Esophagus squamous epithelium (tissue), 5 donors: ENCODE data around the gene RAP2A. TPM values are rescaled to one million over a fixed set of nuclear protein-coding genes. Genes with fewer than 3 reads are reported as not detected.

Experiments used
- DNase-seq: peaks from one replicate; lab custom pipeline; 2025; lab: John Stamatoyannopoulos, UW
- H3K27ac ChIP-seq, 4 donors: fragments of 200-600 bp; sonication (generic); one replicate each; pipeline ENCODE4 v1.5.1; 2016 to 2019; ENCODE audit warnings: mild to moderate bottlenecking in 1 of 4
- H3K27me3 ChIP-seq, 4 donors: fragments of 200-600 bp; sonication (generic); 1 replicate in 3 of 4; 2 replicates in 1 of 4; pipeline versions ENCODE4 v1.5.1 to v1.6.0; 2017 to 2021; ENCODE audit warnings: antibody characterized with exemption in 1 of 4
- H3K36me3 ChIP-seq, 3 donors: fragments of 200-600 bp; sonication (generic); one replicate each; pipeline ENCODE4 v1.5.1; 2016 to 2019
- H3K4me1 ChIP-seq, 3 donors: fragments of 200-600 bp; sonication (generic); one replicate each; pipeline ENCODE4 v1.5.1; 2017 to 2019
- H3K4me3 ChIP-seq, 4 donors: fragments of 200-600 bp; sonication (generic); 1 replicate in 3 of 4; 2 replicates in 1 of 4; pipeline ENCODE4 v1.5.1; 2016 to 2019; ENCODE audit warnings: mild to moderate bottlenecking in 2 of 4, moderate library complexity in 1 of 4
- H3K9me3 ChIP-seq, 3 donors: fragments of 200-600 bp; sonication (generic); one replicate each; pipeline ENCODE4 v1.5.1; 2016 to 2019
- POLR2A ChIP-seq, 4 donors: fragments of 450-650 bp; IDR thresholded peaks; one replicate each; pipeline ENCODE4 v1.6.1; 2017; ENCODE audit warnings: antibody characterized with exemption in 4 of 4, mild to moderate bottlenecking in 4 of 4, moderate library complexity in 3 of 4
- WGBS, 2 donors: methylation state at CpG; one replicate each; pipeline ENCODE4 v1.1.5; 2018; 5-methylcytosine and 5-hydroxymethylcytosine counted together
- intact Hi-C: fragments of 100-400 bp; cut with DNase I; formaldehyde crosslinking; loops from one replicate; pipeline ENCODE4 v1.15.0; 2022
- total RNA-seq, 4 donors: library from RNA; depleted of rRNA; stranded (reverse); fragments of >200 nt; gene quantifications; one replicate each; pipeline ENCODE4 v1.1.0, GENCODE V29; 2016
- TF ChIP-seq, protein P1 (sequence below), 6 experiments: fragments of 450-650 bp in 4 of 6; fragments of 200-600 bp in 2 of 6; sonication (generic) in 2 of 6; IDR thresholded peaks; one replicate each; pipeline ENCODE4 v1.5.1; 2016 to 2019; ENCODE audit warnings: antibody characterized with exemption in 6 of 6, mild to moderate bottlenecking in 4 of 6, moderate library complexity in 4 of 6
- donor health status: DM: yes; HTN: yes; CAD: no.

Gene RAP2A
- total RNA-seq, 4 donors from 2014 or later: 20.3 to 29.1 (median 26.7) TPM

- intact Hi-C loops: no loop called here
- H3K4me1 ChIP-seq: no peaks in the 10 kb centered on the region
- no peak for DNase-seq
These were observed 68.2 kb downstream of the RAP2A start for GRCh38 chr13:97502181-97502580.

GRCh38 chr13:97502706-97503105 lies 68.7 kb downstream of the RAP2A start:
- intact Hi-C loops: no loop called here
- peak overlapping the region in 1 of 4 donors; percentile 21 for H3K27ac ChIP-seq
- 6% methylated on average over 1 of the region's 1 CpG for WGBS, 2 donors

More at GRCh38 chr13:97502181-97502580, 68.2 kb downstream of the RAP2A start:
- H3K27ac ChIP-seq: peak overlapping the region in 1 of 4 donors; percentile 21
- no peaks in the 10 kb centered on the region for H3K27me3 ChIP-seq
- H3K36me3 ChIP-seq: no peaks in the 10 kb centered on the region
- no peak overlapping the region for H3K4me3 ChIP-seq
- TF ChIP-seq, protein P1, sequence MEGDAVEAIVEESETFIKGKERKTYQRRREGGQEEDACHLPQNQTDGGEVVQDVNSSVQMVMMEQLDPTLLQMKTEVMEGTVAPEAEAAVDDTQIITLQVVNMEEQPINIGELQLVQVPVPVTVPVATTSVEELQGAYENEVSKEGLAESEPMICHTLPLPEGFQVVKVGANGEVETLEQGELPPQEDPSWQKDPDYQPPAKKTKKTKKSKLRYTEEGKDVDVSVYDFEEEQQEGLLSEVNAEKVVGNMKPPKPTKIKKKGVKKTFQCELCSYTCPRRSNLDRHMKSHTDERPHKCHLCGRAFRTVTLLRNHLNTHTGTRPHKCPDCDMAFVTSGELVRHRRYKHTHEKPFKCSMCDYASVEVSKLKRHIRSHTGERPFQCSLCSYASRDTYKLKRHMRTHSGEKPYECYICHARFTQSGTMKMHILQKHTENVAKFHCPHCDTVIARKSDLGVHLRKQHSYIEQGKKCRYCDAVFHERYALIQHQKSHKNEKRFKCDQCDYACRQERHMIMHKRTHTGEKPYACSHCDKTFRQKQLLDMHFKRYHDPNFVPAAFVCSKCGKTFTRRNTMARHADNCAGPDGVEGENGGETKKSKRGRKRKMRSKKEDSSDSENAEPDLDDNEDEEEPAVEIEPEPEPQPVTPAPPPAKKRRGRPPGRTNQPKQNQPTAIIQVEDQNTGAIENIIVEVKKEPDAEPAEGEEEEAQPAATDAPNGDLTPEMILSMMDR (IDR thresholded peaks at IDR 0.05): no peak
- TF ChIP-seq POLR2A (IDR thresholded peaks at IDR 0.05): no peak
- H3K9me3 ChIP-seq: no peaks in the 10 kb centered on the region
- WGBS, 2 donors: 14 to 49% methylated on average over 1 to 4 of the region's 4 CpGs

GRCh38 chr13:97505017-97505416 lies 71.0 kb downstream of the RAP2A start:
- Histone ChIP-seq H3K4me1 (no peaks in the 10 kb centered on the region), H3K27ac (no peak overlapping the region), H3K9me3 (peaks cover 0 to under 1% (median 0%) of the 10 kb centered on the region in 3 donors), H3K27me3 (no peaks in the 10 kb centered on the region), H3K36me3 (no peaks in the 10 kb centered on the region), H3K4me3 (no peak overlapping the region)
- 58 to 86% methylated on average over 1 of the region's 1 CpG for WGBS, 2 donors
- intact Hi-C loops: no loop called here
- DNase-seq: no peak
- TF ChIP-seq POLR2A (IDR thresholded peaks at IDR 0.05): no peak
- TF ChIP-seq, protein P1 (IDR thresholded peaks at IDR 0.05): no peak

More at GRCh38 chr13:97502706-97503105, 68.7 kb downstream of the RAP2A start:
- DNase-seq: no peak
- Histone ChIP-seq H3K4me1 (no peaks in the 10 kb centered on the region), H3K36me3 (no peaks in the 10 kb centered on the region), H3K9me3 (no peaks in the 10 kb centered on the region), H3K27me3 (no peaks in the 10 kb centered on the region), H3K4me3 (no peak overlapping the region)
- TF ChIP-seq, protein P1 (IDR thresholded peaks at IDR 0.05): no peak
- no peak for TF ChIP-seq POLR2A (IDR thresholded peaks at IDR 0.05)

GRCh38 chr13:97506511-97506910 lies 72.5 kb downstream of the RAP2A start:
- Histone ChIP-seq H3K9me3 (peaks cover 0 to 6% (median 0%) of the 10 kb centered on the region in 3 donors), H3K27me3 (no peaks in the 10 kb centered on the region), H3K4me3 (no peak overlapping the region), H3K27ac (no peak overlapping the region), H3K36me3 (no peaks in the 10 kb centered on the region), H3K4me1 (no peaks in the 10 kb centered on the region)
- intact Hi-C loops: no loop called here
- WGBS, 2 donors: 50 to 58% methylated on average over 4 of the region's 4 CpGs
- DNase-seq: no peak
- TF ChIP-seq, protein P1 (IDR thresholded peaks at IDR 0.05): no peak
- no peak for TF ChIP-seq POLR2A (IDR thresholded peaks at IDR 0.05)

DNA sequence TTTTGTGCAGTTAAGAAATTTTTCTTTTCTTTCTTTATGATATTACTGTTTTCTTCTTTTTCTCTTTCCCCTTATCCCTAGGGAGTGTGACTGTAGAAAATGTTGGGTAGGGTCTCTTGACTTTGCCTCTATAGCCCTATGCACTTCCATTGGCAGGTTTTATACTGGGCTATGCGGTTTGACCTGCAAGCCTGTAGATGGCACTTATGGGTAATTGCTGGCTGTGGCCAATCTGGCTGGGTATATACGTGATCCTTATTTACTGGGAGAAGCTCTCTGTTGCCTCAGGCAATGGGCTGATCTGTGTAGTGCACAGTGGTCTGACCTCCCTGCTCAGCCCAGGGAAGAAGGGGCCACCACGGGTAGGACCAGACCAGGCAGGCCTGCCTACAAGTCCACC lies 78.8 kb downstream of the RAP2A start:
- intact Hi-C loops: no loop called here
- H3K36me3 ChIP-seq: no peaks in the 10 kb centered on the region
- peaks cover 0 to 6% (median 0%) of the 10 kb centered on the region in 3 donors for H3K9me3 ChIP-seq
- H3K27me3 ChIP-seq: no peaks in the 10 kb centered on the region
- TF ChIP-seq, protein P1 (IDR thresholded peaks at IDR 0.05): peak in 1 of 6 experiments; percentile 12
- TF ChIP-seq POLR2A (IDR thresholded peaks at IDR 0.05): no peak
- H3K4me1 ChIP-seq: no peaks in the 10 kb centered on the region
- no peak for DNase-seq
- H3K4me3 ChIP-seq: no peak overlapping the region
- 77 to 85% methylated on average over 2 to 3 of the region's 3 CpGs for WGBS, 2 donors
- H3K27ac ChIP-seq: no peak overlapping the region
